NCI-H1694 treated with DMSO at 0.1 percent for 48 hours (cell line): Measurements from ENCODE around the gene CAPS2.
A peak's percentile ranks its signal among the peaks of the same experiment; 100 is the strongest.
"Not testable (repeated sequence)": the region's sequence is repeated elsewhere in the genome, so short reads cannot be mapped to it uniquely, and the experiment has no call there.

Experiments
- DNase-seq: peaks from one replicate; lab custom pipeline; 2025; lab: John Stamatoyannopoulos, UW

Gene CAPS2

GRCh38 chr12:75329918-75330826 lies at the start of gene CAPS2:
Gene CAPS2 (minus strand): TSS chr12:75330324. CDS start chr12:75326498, 3,826 bp downstream.
- peak; percentile 31 for DNase-seq

GRCh38 chr12:75378354-75378753 lies 48.2 kb upstream of the CAPS2 start:
- DNase-seq = no peak

DNA sequence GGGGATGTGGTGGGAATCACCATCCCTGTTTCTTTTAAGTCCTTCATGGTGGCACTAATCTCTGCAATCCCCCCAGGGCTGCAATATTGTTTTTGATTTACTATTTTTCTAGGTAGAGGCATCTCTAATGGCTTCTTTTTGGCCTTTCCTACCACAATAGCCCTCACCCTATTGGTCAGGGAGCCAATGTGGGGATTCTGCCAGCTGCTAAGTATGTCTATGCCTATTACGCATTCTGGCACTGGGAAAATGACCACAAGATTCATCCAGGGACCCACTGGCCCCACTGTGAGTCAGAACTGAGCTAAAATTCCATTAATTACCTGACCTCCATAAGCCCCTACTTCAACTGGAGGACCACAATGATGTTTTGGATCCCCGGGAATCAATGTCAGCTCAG lies 44.8 kb upstream of the CAPS2 start:
- no peak for DNase-seq

DNA sequence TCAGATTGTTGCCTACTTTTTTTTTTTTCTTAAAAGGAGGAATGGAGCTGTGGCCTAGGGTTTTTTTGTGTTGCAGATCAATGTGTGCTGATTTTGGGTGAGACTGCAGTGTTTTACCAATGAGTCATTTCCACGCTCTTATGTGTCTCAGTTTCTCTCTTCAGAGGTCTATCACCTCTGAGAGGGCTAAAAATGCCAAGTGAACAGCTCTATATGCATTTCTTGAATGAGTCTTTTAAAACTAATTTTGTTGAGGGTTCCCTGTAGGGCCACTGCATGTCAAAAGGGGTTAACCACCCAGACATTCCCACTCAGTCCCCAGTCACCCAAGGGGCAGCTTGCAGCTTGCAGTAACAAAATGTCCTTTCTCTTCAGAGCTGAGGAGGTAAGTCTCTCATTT lies 36.5 kb upstream of the CAPS2 start:
- DNase-seq = no peak

DNA sequence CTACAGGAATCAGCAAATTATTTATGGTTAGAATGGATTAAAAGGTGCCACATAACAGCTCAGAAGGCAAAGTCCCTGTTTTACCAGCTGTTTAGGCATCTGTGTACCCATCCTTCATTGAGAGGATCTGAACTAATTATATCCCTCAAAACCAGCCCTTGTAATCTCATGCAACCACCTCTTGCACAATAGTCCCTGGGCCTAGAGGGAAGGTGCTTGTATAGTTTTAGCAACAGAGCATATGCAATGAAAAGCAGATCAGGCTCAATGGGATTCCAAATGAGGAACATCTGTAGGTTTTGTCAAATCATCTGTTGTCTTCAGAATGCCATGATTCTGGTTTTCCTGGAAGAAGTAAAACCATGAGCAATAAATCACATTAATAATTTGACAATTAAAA lies 34.8 kb upstream of the CAPS2 start:
- DNase-seq = no peak

DNA sequence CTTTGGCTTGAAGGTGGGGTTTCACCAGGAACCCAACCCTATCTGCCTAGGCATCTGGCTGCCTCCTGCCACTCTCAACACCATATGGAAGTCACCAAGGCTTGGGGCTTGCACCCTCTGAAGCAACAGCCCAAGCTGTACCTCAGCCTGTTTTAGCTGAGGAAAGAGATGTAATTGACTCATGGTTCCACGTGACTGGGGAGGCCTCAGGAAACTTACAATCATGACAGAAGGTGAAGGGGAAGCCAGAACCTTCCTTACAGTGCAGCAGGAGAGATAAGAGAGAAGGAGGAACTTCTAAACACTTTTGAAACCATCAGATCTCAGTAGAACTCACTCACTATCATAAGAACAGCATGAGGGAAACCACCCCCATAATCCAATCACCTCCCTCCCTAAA lies 31.3 kb upstream of the CAPS2 start:
- no peak for DNase-seq

DNA sequence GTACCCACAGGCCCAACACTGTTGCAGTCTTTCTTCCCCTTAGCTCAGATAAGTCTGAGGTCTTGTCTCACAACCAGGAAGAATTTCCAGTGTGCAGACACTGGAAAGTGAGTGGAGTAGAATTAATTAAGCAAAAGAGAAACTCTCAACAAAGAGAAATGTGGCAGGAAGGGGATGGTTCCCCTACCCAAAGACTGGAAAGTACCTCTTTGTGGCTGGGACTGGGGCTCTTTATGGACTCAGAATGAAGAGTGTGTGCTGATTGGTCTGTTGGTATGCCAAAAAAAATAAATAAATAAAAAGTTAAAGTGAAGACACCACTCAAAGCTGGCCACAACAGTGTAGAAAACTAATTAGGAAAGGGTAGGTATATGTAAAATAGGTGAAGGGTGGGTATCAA lies 30.8 kb upstream of the CAPS2 start:
- DNase-seq = no peak

DNA sequence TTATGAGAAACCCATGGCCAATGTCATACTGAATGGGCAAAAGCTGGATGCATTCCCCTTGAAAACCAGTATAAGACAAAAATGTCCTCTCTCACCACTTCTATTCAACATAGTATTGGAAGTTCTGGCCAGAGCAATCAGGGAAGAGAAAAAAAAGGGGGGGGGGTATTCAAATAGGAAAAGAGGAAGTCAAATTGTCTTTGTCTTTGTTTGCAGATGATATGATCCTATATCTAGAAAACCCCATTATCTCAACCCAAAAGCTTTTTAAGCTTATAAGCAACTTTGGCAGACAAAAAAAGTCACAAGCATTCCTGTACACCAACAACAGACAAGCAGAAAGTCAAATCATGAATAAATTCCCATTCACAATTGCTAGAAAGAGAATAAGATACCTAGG lies 23.9 kb upstream of the CAPS2 start:
- no peak for DNase-seq

- DNase-seq = no peak
These were observed 20.3 kb upstream of the CAPS2 start for GRCh38 chr12:75350413-75350812.

DNA sequence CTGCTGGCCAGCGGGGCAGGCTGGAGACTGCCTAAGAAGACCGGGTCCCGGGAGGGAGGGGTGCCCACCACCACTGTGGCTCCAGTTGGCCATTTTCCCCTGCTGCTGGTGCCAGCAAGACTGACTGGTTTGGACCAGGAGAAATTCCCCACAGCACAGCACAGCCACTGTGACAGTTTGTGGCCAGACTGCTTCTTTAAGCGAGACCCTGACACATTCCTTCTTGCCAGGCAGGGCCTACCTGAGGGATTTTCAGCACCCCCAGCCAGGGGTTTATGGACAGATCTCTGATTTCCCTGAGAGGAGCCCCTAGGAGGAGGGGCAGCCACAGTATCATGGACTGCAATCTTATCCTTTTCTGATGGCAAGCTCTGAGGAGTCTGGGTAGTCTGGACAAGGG lies 19.8 kb upstream of the CAPS2 start:
- no peak for DNase-seq

- DNase-seq = not testable (repeated sequence)
These were observed 16.1 kb upstream of the CAPS2 start for GRCh38 chr12:75346215-75346614.

GRCh38 chr12:75345531-75345930 lies 15.4 kb upstream of the CAPS2 start:
- no peak for DNase-seq

DNA sequence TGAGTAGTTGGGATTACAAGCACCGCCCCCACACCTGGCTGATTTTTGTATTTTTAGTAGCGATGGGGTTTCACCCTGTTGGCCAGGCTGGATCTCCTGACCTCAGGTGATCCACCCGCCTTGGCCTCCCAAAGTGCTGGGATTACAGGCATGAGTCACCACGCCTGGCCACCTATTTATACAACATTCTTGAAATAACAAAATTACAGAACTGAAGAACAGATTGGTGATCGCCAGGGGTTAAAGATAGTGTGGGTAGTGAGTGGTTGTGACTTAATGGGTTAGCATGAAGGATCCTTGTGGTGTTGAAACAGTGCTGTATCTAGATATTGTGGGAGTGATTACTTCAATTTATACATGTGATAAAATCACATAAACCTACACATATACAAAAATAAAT lies 11.7 kb upstream of the CAPS2 start:
- no peak for DNase-seq

- no peak for DNase-seq
These were observed 7.8 kb upstream of the CAPS2 start for GRCh38 chr12:75337905-75338304.

GRCh38 chr12:75334384-75335030 lies 4.4 kb upstream of the CAPS2 start, which contains the start of gene GLIPR1L1:
Gene GLIPR1L1 (plus strand): TSS chr12:75334670. CDS start chr12:75334729, 59 bp downstream.
- peak; percentile 34 for DNase-seq

- no peak for DNase-seq
These were observed 2.5 kb downstream of the CAPS2 start for GRCh38 chr12:75327642-75328041.

GRCh38 chr12:75323663-75324062 lies 6.5 kb downstream of the CAPS2 start:
- no peak for DNase-seq

GRCh38 chr12:75322464-75322863 lies 7.7 kb downstream of the CAPS2 start:
- DNase-seq = no peak

DNA sequence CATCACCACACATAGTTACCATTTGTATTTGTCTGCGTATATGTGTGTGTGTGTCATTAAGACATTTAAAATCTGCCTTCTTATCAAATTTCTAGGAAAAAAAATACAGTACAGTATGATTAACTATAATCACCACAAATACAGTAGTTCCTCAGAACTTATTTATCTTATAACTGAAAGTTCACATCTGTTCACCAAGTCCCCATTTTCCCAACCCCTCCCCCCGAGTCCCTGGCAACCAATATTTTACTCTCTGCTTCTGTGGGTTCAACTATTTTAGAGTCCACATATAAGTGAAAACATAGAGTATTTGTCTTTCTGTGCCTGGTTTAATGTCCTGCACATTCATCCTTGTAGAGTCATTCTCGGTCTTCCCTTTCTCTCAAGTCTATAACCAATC lies 12.3 kb downstream of the CAPS2 start:
- DNase-seq = no peak

DNA sequence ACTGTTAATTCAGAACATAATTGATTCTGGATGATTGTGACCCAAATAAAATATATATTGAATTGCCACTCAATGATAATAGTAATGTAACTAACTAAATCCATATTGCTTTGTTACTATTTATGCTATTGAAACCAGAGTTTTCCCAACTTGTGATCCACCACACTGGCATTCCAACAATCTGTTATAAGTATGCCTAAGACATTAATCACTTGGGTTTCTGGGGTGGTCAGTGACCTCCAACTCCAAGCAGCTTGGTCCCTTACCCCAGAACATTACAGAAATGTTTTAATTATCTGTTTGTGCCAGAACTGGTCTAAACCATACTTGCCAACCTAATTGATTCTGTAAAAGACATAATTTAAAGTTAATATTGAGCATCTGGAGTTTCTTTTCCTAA lies 14.6 kb downstream of the CAPS2 start:
- no peak for DNase-seq

DNA sequence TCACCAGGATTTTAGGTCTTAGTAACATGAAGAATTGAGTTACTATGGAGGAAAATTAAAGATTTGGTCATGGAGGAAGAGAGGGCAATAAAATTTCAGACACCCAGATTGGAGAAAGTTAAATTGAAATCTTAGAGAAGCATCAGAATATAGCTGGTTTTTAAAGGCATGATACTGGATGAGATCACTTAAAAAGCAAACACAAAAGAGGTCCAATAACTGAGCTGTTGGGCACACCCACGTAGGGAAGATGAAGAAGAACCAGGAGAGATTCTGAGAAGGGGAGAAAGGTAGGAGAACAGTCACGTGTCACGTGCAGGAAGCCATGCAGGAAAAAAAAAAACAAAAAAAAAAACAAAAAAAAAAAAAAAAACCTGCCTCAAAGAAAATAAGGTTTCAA lies 18.8 kb downstream of the CAPS2 start:
- DNase-seq = no peak

DNA sequence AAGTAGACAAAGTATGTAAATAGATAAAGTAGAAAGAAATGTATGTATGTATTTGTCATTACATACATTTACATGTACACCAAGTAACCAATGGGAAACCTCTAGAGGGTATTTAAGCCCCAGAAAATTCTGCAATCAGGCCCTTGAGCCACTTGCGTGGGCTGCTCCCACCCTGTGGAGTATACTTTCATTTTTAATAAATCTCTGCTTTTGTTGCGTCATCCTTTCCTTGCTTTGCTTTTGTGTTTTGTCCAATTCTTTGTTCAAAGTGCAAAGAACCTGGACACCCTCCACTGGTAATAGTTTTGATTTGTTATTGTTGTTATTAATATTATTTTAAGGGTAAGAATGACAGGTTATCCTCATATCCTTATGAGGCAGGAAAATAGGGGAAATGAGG lies 21.8 kb downstream of the CAPS2 start:
- DNase-seq = no peak
